ENCODE results near the gene PPP1R3G.

PPP1R3G gene

GRCh38 chr6:5050009-5050408 is 35.1 kb upstream of the PPP1R3G start:
- TF ChIP-seq CTCF (IDR thresholded peaks at IDR 0.05; ENCODE audit: insufficient read depth, missing control alignments): no peak
- FAIRE-seq: no peak
- no peak for DNase-seq (ENCODE audit: insufficient read length, low spot score)

- no peak for FAIRE-seq
Measured at GRCh38 chr6:5051394-5051793, 33.7 kb upstream of the PPP1R3G start.

GRCh38 chr6:5053038-5053437 is 32.1 kb upstream of the PPP1R3G start:
- no peak for FAIRE-seq
- no peak for TF ChIP-seq CTCF (IDR thresholded peaks at IDR 0.05; ENCODE audit: insufficient read depth, missing control alignments)
- DNase-seq (ENCODE audit: insufficient read length, low spot score): no peak

More at GRCh38 chr6:5051394-5051793, 33.7 kb upstream of the PPP1R3G start:
- DNase-seq (ENCODE audit: insufficient read length, low spot score): no peak
- no peak for TF ChIP-seq CTCF (IDR thresholded peaks at IDR 0.05; ENCODE audit: insufficient read depth, missing control alignments)

GRCh38 chr6:5053864-5054244 is 31.3 kb upstream of the PPP1R3G start:
- no peak for FAIRE-seq

GRCh38 chr6:5054245-5054873 is 30.8 kb upstream of the PPP1R3G start:
- FAIRE-seq (no peak), DNase-seq (ENCODE audit: insufficient read length, low spot score) (no peak)
- no peak for TF ChIP-seq CTCF (IDR thresholded peaks at IDR 0.05; ENCODE audit: insufficient read depth, missing control alignments)

More at GRCh38 chr6:5053864-5054244, 31.3 kb upstream of the PPP1R3G start:
- no peak for DNase-seq (ENCODE audit: insufficient read length, low spot score)
- no peak for TF ChIP-seq CTCF (IDR thresholded peaks at IDR 0.05; ENCODE audit: insufficient read depth, missing control alignments)

GRCh38 chr6:5055118-5055517 is 30.0 kb upstream of the PPP1R3G start:
- FAIRE-seq: no peak
- DNase-seq (ENCODE audit: insufficient read length, low spot score): no peak
- no peak for TF ChIP-seq CTCF (IDR thresholded peaks at IDR 0.05; ENCODE audit: insufficient read depth, missing control alignments)

GRCh38 chr6:5058254-5058653 is 26.9 kb upstream of the PPP1R3G start:
- TF ChIP-seq CTCF (IDR thresholded peaks at IDR 0.05; ENCODE audit: insufficient read depth, missing control alignments): no peak
- DNase-seq (ENCODE audit: insufficient read length, low spot score) (no peak), FAIRE-seq (no peak)

All from D721Med (cell line).